Endothelial cell of umbilical vein (primary cell): ENCODE data around the gene CSMD2. TPM values are rescaled to one million over a fixed set of nuclear protein-coding genes. Genes with fewer than 3 reads are reported as not detected.

Experiments
- BruUV-seq: library from RNA; stranded (reverse); fragments of 400-500 nt; replicated peaks from 2 replicates; lab custom pipeline; 2021; lab: Mats Ljungman, UMichigan
- CTCF ChIA-PET: fragments of 300-600, 350-600 bp; sonication (Branson Sonifier 250); formaldehyde crosslinking; loops from one replicate; lab custom pipeline; 2021; ENCODE audit warnings: antibody characterized with exemption, inconsistent platforms; lab: Charles Lee
- POLR2A ChIA-PET: fragments of 300-600, 350-600 bp; sonication (Branson Sonifier 250); formaldehyde crosslinking; loops from one replicate; lab custom pipeline; 2021; ENCODE audit warnings: antibody characterized with exemption, inconsistent platforms; lab: Charles Lee
- DNase-seq: peaks from one replicate; pipeline ENCODE4 v3.0.0-alpha.2; 2011; ENCODE audit warnings: low read depth, low spot score
- FAIRE-seq: peaks from 2 replicates; lab custom pipeline; 2011; peaks lifted over from hg19 to GRCh38; lab: Jason Lieb, UNC
- H2AFZ ChIP-seq: 2 replicates; pipeline ENCODE4 v1.6.0; 2012; ENCODE audit warnings: low read depth, low read length, control low read depth, inconsistent platforms
- H3K27ac ChIP-seq: 2 replicates; pipeline ENCODE4 v1.5.1; 2011; ENCODE audit warnings: low read depth, mild to moderate bottlenecking, control low read depth, low read length, moderate library complexity; ENCODE audit not compliant: insufficient read depth
- H3K27me3 ChIP-seq, 2 experiments: 2 replicates each; pipeline versions ENCODE4 v1.6.0 to v1.6.1; 2011; ENCODE audit warnings: low read length in 2 of 2, mixed read lengths in 1 of 2; ENCODE audit not compliant: control insufficient read depth in 2 of 2, insufficient read depth in 2 of 2
- H3K36me3 ChIP-seq, 2 experiments: 2 replicates in 1 of 2; 3 replicates in 1 of 2; pipeline ENCODE4 v1.5.1; 2011; ENCODE audit warnings: low read length in 2 of 2, mild to moderate bottlenecking in 1 of 2, moderate library complexity in 1 of 2; ENCODE audit not compliant: control insufficient read depth in 2 of 2, insufficient read depth in 2 of 2; ENCODE audit errors: extremely low read depth in 1 of 2
- H3K4me1 ChIP-seq: 3 replicates; pipeline ENCODE4 v1.5.1; 2011; ENCODE audit warnings: mild to moderate bottlenecking, low read length; ENCODE audit not compliant: control insufficient read depth, insufficient read depth; ENCODE audit errors: extremely low read depth
- H3K4me2 ChIP-seq: 2 replicates; pipeline ENCODE4 v1.6.1; 2011; ENCODE audit warnings: low read length, control low read depth, mixed read lengths; ENCODE audit not compliant: insufficient read depth
- H3K4me3 ChIP-seq, 3 experiments: fragments of 200-600 bp in 1 of 3; sonication (generic), shearing (Covaris generic) in 1 of 3; replicated peaks in 1 of 3; 2 replicates each; pipeline ENCODE4 v1.5.1; 2011 to 2016; ENCODE audit warnings: control low read depth in 3 of 3, low read length in 3 of 3, mild to moderate bottlenecking in 2 of 3, inconsistent platforms in 1 of 3, low read depth in 1 of 3, moderate library complexity in 1 of 3; ENCODE audit not compliant: insufficient read depth in 1 of 3
- H3K79me2 ChIP-seq: 2 replicates; pipeline ENCODE4 v1.6.0; 2012; ENCODE audit warnings: low read length, inconsistent platforms; ENCODE audit not compliant: control insufficient read depth, insufficient read depth
- H3K9ac ChIP-seq: replicated peaks from 2 replicates; pipeline ENCODE3; 2011; ENCODE audit warnings: low read length, control low read depth; ENCODE audit not compliant: insufficient read depth; ENCODE audit errors: extremely low read depth
- H3K9me1 ChIP-seq: replicated peaks from 3 replicates; pipeline ENCODE4 v1.6.0; 2011; ENCODE audit warnings: mild to moderate bottlenecking, low read length; ENCODE audit not compliant: control insufficient read depth, insufficient read depth; ENCODE audit errors: extremely low read depth
- H3K9me3 ChIP-seq: replicated peaks from 2 replicates; pipeline ENCODE4 v1.5.1; 2012; ENCODE audit warnings: low read length, inconsistent platforms; ENCODE audit not compliant: control insufficient read depth, insufficient read depth
- H4K20me1 ChIP-seq: replicated peaks from 2 replicates; pipeline ENCODE3; 2011; ENCODE audit warnings: mild to moderate bottlenecking, low read length; ENCODE audit not compliant: control insufficient read depth, insufficient read depth; ENCODE audit errors: extremely low read depth
- CTCF ChIP-seq, 2 donors: IDR thresholded peaks; 1 replicate in 1 of 2; 2 replicates in 1 of 2; pipeline ENCODE4 v1.5.1; 2011; ENCODE audit warnings: low read length in 2 of 2, mild to moderate bottlenecking in 2 of 2, moderate library complexity in 2 of 2, control low read depth in 1 of 2, inconsistent platforms in 1 of 2, low read depth in 1 of 2; ENCODE audit not compliant: insufficient read depth in 1 of 2; ENCODE audit errors: extremely low read depth in 1 of 2
- EZH2 ChIP-seq: IDR thresholded peaks from 2 replicates; pipeline ENCODE4 v1.6.1; 2012; ENCODE audit warnings: borderline replicate concordance, low read depth, mild to moderate bottlenecking, moderate library complexity, low read length, inconsistent platforms; ENCODE audit not compliant: severe bottlenecking
- FOS ChIP-seq: IDR thresholded peaks from 2 replicates; pipeline ENCODE4 v1.6.1; 2011; ENCODE audit warnings: mild to moderate bottlenecking, low read length, moderate library complexity, borderline replicate concordance; ENCODE audit not compliant: insufficient read depth
- GATA2 ChIP-seq: IDR thresholded peaks from 2 replicates; pipeline ENCODE4 v1.7.0; 2011; ENCODE audit warnings: low read depth, mild to moderate bottlenecking, moderate library complexity, mixed read lengths, low read length; ENCODE audit not compliant: insufficient read length, insufficient read depth
- JUN ChIP-seq: IDR thresholded peaks from 2 replicates; pipeline ENCODE4 v1.6.1; 2011; ENCODE audit warnings: borderline replicate concordance, low read depth; ENCODE audit not compliant: insufficient read length, insufficient read depth
- MAX ChIP-seq: IDR thresholded peaks from 2 replicates; pipeline ENCODE4 v1.6.1; 2011; ENCODE audit not compliant: insufficient read depth, insufficient read length
- MYC ChIP-seq: IDR thresholded peaks from one replicate; pipeline ENCODE4 v1.6.1; 2011; ENCODE audit warnings: mild to moderate bottlenecking, low read depth, low read length
- POLR2A ChIP-seq: IDR thresholded peaks from 2 replicates; pipeline ENCODE4 v1.6.1; 2012; ENCODE audit warnings: low read depth, mild to moderate bottlenecking, control low read depth, low read length
- POLR2AphosphoS5 ChIP-seq: IDR thresholded peaks from 2 replicates; pipeline ENCODE4 v1.6.1; 2012; ENCODE audit warnings: low read depth, mild to moderate bottlenecking, control low read depth, low read length, moderate library complexity; ENCODE audit not compliant: insufficient read depth
- dilution Hi-C: fragments of 300-500 bp; cut with MboI; formaldehyde crosslinking; loops from one replicate; pipeline ENCODE4 v1.15.0; 2019; ENCODE audit warnings: low sequenced_read_pairs; ENCODE audit not compliant: extremely low pct_ligation_motif_present
- intact Hi-C: fragments of 100-400 bp; cut with micrococcal nuclease; formaldehyde crosslinking; loops from one replicate; pipeline ENCODE4 v1.10.0; 2022
- polyA plus RNA-seq, 4 experiments: library from polyadenylated mRNA; depleted of rRNA in 3 of 4; stranded (reverse) in 3 of 4; unstranded in 1 of 4; fragments of >200 nt; gene quantifications; 2 replicates each; pipeline versions ENCODE4 v1.2.1 to v1.2.3, GENCODE V29; 2011 to 2012; ENCODE audit warnings: missing spikeins in 1 of 4
- total RNA-seq: library from RNA; stranded (reverse); gene quantifications from 2 replicates; pipeline ENCODE4 v1.2.3, GENCODE V29; 2021

Gene CSMD2
- total and polyA plus RNA-seq, 2 donors (not counting 3 experiments of a cell fraction or from before 2014, with no cell fraction given) = under 0.01 TPM; not detected in 1

GRCh38 chr1:33666616-33667015 lies 498.4 kb downstream of the CSMD2 start:
- intact Hi-C loops = no loop called here

More at GRCh38 chr1:33666616-33667015, 498.4 kb downstream of the CSMD2 start:
- TF ChIP-seq POLR2A (no peak), EZH2 (no peak), CTCF (IDR thresholded peaks at IDR 0.05; ENCODE audit: extremely low read depth in 1 of 2, insufficient read depth in 1 of 2, low read depth in 1 of 2, low read length in 2 of 2) (no peak), MAX (no peak), MYC (no peak), JUN (no peak), FOS (no peak), GATA2 (no peak), POLR2AphosphoS5 (no peak)
- H3K4me1 ChIP-seq = no peaks in the 10 kb centered on the region
- no peaks in the 10 kb centered on the region for H3K9me3 ChIP-seq
- H3K4me2 ChIP-seq = no peak overlapping the region
- ChIA-PET POLR2A (no interaction called here), CTCF (no interaction called here)
- H3K4me3 ChIP-seq = no peak overlapping the region
- H3K9me1 ChIP-seq = no peaks in the 10 kb centered on the region
- no peaks in the 10 kb centered on the region for H3K79me2 ChIP-seq
- dilution Hi-C loops = no loop called here
- no peak overlapping the region for H3K27ac ChIP-seq
- no peak for DNase-seq
- no peaks in the 10 kb centered on the region for H4K20me1 ChIP-seq
- H2AFZ ChIP-seq = no peak overlapping the region
- no peaks in the 10 kb centered on the region for H3K27me3 ChIP-seq
- no peak for FAIRE-seq
- no peak overlapping the region for H3K9ac ChIP-seq
- no TSS peak for BruUV-seq
- no peaks in the 10 kb centered on the region for H3K36me3 ChIP-seq
